ENCODE measurements around the gene FREM2. TPM values are rescaled to one million over a fixed set of nuclear protein-coding genes. Genes with fewer than 3 reads are reported as not detected.

FREM2 gene
- total RNA-seq (2022; extraction: Qiagen RNA extraction; ENCODE audit: low read depth) = not detected in 5 replicates

GRCh38 chr13:38686577-38687245 lies at the start of gene FREM2:
TSS of gene FREM2 (plus strand) at chr13:38687077. CDS start at chr13:38687345, 268 bp downstream.

All from A549 treated with RU486 at 1 μM for 4 hours (cell line).